RWPE1 (cell line): ENCODE measurements around the gene KMT2C.

ENCODE experiments used
- CTCF ChIA-PET: fragments of 350-600 bp; sonication (Branson Sonifier 250); formaldehyde crosslinking; extraction: SDS; loops from one replicate; lab custom pipeline; 2021; lab: Yijun Ruan, JAX
- POLR2A ChIA-PET: fragments of 400-600 bp; formaldehyde crosslinking; extraction: SDS; loops from one replicate; lab custom pipeline; 2020; ENCODE audit warnings: antibody characterized with exemption; ENCODE audit not compliant: low non-redundant PET; lab: Yijun Ruan, JAX
- DNase-seq: peaks from one replicate; pipeline ENCODE4 v3.0.0; 2012; ENCODE audit warnings: low spot score
- H3K27ac ChIP-seq: fragments of 450-650 bp; 2 replicates; pipeline ENCODE4 v1.5.1; 2017
- TF ChIP-seq, protein P1 (sequence below): fragments of 450-650 bp; conservative IDR thresholded peaks from 2 replicates; pipeline ENCODE4 v1.5.1; 2017; ENCODE audit warnings: low read depth, mild to moderate bottlenecking

KMT2C gene

DNA sequence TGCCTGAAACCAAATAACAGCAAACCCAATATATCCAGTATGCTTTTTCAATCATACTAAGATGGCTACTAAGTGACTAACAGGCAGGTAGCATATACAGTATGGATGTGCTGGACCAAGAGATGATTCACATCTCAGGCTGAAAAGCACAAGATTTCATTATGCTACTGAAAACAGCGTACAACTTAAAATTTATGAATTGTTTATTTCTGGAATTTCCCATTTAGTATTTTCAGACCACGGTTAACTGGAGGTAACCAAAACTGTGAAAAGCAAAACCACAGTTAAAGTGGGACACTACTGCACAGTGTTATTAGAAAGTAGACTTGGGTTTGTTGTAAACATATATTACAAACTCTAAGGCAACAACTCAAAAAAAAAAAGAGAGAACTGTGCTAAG is 91.5 kb downstream of the KMT2C start:
- H3K27ac ChIP-seq: no peak overlapping the region

DNA sequence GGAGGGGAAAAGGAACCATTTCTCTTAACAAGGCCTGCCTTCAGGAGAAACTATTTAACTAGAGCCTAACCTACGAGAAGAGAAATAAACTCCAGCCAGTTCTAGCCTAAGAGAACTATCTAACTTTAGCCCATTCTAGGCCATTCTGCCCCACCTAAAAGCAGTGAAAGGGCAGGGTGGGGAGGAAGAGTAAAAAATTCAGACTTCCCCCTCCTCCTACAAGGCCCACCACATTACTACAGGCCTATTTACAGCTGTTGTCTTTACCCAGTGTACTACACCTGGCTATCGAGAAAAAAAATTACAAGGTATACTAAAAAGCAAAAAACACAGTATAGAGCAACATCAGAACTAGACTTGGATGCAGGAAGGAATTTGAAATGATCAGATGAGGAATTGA is 93.0 kb downstream of the KMT2C start:
- no peak for DNase-seq
- ChIA-PET CTCF (no interaction called here), POLR2A (no interaction called here)
- H3K27ac ChIP-seq: no peak overlapping the region
- TF ChIP-seq, protein P1, sequence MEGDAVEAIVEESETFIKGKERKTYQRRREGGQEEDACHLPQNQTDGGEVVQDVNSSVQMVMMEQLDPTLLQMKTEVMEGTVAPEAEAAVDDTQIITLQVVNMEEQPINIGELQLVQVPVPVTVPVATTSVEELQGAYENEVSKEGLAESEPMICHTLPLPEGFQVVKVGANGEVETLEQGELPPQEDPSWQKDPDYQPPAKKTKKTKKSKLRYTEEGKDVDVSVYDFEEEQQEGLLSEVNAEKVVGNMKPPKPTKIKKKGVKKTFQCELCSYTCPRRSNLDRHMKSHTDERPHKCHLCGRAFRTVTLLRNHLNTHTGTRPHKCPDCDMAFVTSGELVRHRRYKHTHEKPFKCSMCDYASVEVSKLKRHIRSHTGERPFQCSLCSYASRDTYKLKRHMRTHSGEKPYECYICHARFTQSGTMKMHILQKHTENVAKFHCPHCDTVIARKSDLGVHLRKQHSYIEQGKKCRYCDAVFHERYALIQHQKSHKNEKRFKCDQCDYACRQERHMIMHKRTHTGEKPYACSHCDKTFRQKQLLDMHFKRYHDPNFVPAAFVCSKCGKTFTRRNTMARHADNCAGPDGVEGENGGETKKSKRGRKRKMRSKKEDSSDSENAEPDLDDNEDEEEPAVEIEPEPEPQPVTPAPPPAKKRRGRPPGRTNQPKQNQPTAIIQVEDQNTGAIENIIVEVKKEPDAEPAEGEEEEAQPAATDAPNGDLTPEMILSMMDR: no peak

More for the DNA sequence above, 91.5 kb downstream of the KMT2C start:
- TF ChIP-seq, protein P1: no peak
- ChIA-PET CTCF (no interaction called here), POLR2A (no interaction called here)
- no peak for DNase-seq

DNA sequence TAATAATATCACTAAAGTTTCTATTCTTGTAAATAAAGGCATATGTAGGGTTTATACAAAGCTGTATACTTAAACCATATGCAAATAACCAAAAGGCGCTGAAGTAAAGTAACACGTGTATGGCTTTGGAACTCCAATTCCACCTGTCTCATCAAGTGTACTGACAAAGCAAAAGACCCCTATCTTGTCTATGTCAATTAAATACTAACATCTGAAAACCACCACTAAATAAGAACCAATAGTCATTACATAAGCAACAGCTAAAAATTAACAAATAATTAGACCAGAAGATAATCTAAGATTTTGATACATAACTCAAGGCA is 93.9 kb downstream of the KMT2C start:
- ChIA-PET POLR2A (no interaction called here), CTCF (no interaction called here)
- no peak for DNase-seq
- no peak overlapping the region for H3K27ac ChIP-seq
- TF ChIP-seq, protein P1: no peak

DNA sequence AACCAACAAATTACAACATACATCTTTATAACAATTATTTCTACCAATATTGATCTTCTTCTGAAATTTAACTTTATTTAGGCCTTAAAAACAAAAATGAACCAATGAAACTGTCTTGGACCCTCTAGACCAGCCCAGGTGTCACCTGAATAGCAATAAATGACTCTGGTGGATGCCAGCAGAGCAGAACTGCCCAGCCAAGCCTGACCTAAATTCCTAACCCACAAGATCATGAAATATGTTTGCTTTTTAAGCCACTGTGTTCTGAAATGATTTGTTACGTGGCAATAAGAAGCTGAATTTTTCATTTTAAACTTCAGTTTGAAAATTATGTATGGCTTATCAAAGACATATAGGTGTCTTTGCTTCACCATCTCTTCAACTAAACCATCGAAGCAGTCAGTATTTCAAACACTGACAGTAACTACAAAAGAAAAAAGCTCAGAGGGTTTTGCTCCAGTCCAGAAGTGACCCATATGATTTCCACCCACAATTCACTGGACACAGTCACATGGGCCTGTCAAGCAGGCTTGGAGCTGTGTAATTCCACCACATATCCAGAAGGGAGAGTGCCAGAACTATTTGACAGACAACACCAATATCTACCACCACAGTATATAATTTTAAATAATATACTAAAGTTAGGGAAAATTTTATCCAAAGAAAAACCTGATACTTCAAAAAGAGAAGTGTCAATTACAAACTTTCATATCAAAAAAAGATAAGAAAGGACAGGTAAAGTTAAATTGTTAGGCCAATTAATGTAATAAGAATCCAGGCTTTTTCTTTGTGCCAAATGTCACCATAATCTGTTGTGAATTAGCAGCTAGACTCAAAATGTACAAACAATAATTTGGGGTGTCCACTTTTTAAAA is 94.5 kb downstream of the KMT2C start:
- ChIA-PET POLR2A (interaction anchor here (0.6 kb wide), 1 partner anchor 164 kb away, joined by 4 read pairs; no protein-coding TSS in a partner anchor), CTCF (interaction anchor here (0.6 to 0.7 kb wide), 2 partner anchors 101 to 358 kb away, joined by 3 read pairs; no protein-coding TSS in a partner anchor)
- H3K27ac ChIP-seq: no peak overlapping the region
- TF ChIP-seq, protein P1: peak; percentile 72
- DNase-seq: peak; percentile 43

DNA sequence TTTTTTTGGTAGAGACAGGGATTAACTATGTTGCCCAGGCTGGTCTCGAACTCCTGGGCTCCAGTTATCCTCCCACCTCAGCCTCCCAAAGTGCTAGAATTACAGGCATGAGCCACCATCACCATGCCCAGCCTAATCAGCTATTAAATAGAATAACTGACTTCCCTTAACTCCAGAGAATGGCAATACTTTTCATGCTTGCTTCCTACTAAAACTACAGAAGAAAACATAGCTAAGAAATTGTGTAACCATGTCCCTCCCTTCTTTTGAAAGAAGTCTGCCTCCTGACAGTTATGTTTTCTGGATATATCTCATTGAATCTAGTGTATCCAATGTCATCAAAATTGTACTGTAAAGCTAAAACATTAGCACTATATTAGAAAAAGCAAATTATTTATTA is 95.6 kb downstream of the KMT2C start:
- DNase-seq: no peak
- POLR2A ChIA-PET: no interaction called here
- H3K27ac ChIP-seq: no peak overlapping the region
- CTCF ChIA-PET: interaction anchor here (0.6 to 0.7 kb wide), 4 partner anchors 9 to 256 kb away, joined by 3 to 4 read pairs (median 4); no protein-coding TSS in a partner anchor
- TF ChIP-seq, protein P1: no peak

DNA sequence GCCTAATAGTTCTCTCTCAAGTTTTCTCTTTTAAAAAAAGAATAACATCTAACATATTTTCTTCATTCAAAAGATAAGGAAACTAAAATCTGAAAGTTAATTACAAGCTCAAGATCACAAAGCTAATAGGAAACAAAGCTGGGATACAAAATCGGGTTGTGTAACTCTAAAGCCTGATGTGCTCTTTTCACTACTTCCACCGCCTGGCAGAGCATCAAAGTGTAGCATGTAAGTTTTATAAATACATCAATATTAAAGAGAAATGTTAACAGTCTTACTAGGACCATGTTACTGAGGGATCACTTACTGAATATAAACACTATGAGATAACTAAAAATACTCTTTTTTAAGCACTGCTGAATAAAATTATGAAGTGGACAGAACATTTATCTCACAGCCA is 97.2 kb downstream of the KMT2C start:
- CTCF ChIA-PET: no interaction called here
- POLR2A ChIA-PET: no interaction called here
- TF ChIP-seq, protein P1: no peak
- DNase-seq: no peak
- no peak overlapping the region for H3K27ac ChIP-seq
